IPS DF 4.7 (cell line): Measurements from ENCODE around the gene PROM1.

Source experiments
- DNase-seq: peaks from one replicate; pipeline ENCODE4 v3.0.0-alpha.2; 2013; ENCODE audit warnings: low spot score; ENCODE audit errors: extremely low read depth

The PROM1 gene, protein sequence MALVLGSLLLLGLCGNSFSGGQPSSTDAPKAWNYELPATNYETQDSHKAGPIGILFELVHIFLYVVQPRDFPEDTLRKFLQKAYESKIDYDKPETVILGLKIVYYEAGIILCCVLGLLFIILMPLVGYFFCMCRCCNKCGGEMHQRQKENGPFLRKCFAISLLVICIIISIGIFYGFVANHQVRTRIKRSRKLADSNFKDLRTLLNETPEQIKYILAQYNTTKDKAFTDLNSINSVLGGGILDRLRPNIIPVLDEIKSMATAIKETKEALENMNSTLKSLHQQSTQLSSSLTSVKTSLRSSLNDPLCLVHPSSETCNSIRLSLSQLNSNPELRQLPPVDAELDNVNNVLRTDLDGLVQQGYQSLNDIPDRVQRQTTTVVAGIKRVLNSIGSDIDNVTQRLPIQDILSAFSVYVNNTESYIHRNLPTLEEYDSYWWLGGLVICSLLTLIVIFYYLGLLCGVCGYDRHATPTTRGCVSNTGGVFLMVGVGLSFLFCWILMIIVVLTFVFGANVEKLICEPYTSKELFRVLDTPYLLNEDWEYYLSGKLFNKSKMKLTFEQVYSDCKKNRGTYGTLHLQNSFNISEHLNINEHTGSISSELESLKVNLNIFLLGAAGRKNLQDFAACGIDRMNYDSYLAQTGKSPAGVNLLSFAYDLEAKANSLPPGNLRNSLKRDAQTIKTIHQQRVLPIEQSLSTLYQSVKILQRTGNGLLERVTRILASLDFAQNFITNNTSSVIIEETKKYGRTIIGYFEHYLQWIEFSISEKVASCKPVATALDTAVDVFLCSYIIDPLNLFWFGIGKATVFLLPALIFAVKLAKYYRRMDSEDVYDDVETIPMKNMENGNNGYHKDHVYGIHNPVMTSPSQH

DNA sequence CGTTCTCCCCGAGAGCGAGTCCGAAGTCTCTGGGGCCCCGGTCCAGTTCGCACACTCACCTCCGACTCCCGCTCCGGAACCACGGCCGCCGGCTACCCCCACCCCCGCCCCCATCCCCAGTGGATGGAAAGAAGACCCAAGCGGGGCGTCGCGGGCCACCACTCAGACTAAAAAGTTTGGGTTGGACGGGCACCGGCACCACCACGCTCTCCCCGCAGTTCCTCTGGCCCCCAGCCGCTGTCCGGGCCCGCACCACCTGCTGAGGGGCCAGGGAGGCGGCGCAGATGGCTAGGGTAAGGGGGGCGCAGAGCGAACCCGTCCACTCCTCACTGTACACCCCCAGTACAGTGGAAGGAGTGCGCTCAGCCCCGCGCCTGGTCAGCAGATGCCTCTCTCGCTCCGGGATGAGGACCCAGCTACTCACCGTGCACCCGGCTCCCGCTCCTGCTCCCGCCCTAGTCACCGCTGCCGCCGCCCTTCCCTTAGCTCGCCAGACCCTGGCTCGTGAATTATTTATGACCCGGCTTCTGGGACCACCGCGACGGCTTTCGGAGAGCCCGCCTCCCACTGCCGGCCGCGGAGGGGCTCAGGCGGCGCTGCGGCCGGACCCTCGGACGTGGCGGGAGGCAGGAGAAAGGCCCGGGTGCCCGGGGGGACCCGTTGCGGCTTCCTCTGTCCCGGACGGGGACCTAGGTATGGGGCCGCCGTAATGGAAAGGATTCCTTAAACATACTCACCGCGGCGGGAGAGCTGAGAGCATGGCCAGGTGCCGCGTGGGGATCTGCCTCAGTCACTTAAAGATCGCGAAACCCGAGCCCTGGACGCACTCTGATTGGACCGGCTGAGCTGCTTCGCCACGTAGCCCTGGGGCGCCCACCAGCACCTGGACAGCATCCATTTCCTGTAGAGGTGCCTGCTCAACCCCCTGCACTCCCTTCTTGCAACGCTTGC is at the start of gene PROM1:
Gene PROM1 (minus strand): TSS at position 783 of the 951 bp plus-strand sequence. CDS start 8,117 bp downstream, outside the sequence.
- no peak for DNase-seq

- no peak for DNase-seq
Measured at GRCh38 chr4:16133406-16133805, 49.6 kb upstream of the PROM1 start.

DNA sequence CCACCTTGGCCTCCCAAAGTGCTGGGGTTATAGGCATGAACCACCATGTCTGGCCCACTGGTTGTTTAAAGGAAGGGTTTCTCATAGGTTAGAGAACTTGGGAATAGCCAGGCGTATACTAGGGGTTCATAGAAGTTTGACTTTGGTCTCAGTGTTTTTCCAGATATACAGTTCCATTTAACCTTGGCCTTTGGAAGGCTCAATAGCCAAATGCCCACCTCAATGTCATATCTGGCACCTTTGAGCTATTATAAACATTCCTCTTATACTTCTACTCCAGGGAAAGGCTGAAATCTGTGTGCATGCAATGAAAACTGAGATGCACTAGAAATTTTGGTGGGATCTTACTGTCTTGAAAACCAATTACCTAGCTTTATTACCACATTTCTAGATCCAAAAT is 47.5 kb upstream of the PROM1 start:
- DNase-seq, result no peak

GRCh38 chr4:16129336-16129735 is 45.5 kb upstream of the PROM1 start:
- DNase-seq, result no peak

DNA sequence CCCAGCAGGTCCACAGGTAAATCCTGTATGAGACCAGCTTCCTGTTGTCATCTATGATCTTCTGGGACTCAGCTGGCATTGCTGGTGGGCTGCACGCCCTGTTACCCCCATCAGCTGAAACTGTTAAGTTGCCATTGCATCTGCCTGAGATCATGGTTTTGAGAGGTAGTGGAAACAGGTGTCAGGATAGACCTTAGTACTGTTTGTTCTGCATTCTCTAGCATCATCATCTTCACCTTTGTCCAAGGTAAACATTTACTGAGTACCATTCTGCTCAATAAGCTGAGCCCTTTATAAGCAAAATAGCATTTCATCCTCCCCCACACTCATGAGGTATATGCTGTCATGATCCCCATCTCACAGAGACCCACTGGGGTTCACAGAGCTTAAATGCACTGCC is 42.9 kb upstream of the PROM1 start:
- no peak for DNase-seq

DNA sequence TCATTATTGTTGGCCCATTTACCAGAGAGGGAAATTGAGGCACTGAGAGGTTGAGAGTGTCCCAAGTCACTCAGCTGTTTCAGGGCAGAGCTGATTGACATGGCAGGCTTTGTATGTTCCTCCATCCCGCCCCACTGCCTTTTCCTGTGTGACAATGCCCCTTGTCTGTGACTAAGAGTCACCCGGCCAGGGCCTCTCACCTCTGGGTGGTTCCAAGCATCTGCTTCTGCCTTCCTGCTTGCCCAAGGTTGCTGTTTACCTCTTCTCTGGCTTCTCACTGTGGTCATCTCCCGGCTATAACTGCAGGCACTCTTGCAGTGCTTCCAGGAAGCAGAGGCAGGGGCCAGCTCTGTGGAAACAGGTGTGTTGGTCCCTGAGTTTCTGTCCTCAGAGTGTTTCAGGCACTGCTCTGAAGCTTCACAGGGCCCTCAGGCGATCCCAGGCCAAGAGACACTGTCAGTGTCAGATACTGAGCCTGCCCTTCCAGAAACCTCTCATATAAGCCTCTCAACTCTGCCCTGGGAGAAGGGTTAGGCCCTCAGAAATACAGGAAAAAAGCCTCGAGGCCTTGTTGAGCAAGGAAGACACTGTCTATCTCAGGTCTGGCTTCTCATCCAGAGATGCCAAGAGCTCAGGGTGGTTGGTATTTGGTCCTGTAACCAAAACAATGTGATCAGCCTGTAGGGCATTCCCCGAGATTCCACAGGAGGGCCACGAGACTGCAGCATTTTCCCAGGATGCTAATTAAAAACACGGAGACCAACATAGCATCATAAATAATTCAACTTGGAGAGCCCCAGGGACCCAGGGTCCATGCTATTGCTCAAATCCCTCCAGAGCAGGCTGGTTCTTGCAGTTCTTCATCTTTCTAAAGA is 42.0 kb upstream of the PROM1 start:
- DNase-seq, result no peak

- DNase-seq, result no peak
Measured at GRCh38 chr4:16124232-16124631, 40.4 kb upstream of the PROM1 start.

- DNase-seq, result no peak
Measured at GRCh38 chr4:16123356-16124084, 39.7 kb upstream of the PROM1 start.

DNA sequence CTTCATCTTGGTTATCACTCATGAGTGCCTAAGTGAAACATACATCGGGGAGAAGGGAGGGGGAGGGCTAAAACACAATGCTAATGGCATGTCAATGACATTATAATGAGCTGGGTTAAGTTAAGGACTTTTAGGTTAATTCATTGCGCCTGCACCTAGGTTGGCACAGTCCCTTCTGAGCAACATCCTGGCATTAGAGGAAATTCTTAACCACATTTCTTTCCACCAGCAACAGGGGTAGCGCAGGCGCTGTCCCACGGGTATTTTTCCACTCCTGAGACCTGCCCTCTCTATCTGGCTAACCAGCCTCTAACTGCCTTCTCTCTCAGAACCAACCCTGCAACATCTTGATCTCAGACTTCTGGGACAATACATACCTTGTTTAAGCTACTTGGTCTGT is 39.0 kb upstream of the PROM1 start:
- no peak for DNase-seq

DNA sequence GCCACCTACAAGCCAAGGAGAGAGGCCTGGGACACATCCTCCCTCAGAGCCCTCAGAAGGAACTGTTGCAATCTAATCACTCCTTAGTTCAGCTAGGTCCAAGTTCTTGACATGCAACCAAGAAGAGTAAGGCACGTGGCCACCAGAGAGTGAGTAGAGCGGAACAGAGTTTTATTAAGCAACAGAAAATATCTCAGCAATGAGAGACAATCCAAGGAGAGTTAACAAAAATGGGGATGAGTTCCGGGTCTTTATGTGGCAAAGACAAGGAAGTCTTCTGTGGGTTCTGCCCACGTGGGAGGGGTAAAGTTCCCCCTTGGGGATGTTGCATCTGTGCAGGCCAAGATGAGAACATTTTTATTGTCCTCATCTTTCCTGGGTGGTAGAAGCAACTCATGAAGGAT is 38.5 kb upstream of the PROM1 start:
- DNase-seq, result no peak

DNA sequence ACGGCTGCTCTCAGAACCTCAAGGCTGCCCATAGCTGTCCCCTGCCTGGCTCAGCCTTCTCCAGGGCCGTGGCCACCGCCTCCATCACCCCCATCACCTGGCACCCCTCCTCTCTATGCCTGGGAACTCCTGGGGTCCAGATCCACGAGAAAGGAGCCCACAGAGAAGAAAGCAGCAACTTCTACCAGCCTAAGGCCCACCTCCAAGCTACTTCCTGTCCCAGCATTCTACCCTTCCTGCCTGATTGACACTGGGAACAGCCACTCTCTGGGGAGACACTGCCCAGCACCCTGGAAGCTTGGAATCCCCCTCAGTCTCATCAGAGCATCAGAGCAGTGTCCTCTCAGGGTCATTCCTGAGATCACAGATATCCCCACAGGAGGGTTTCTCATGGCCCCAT is 36.9 kb upstream of the PROM1 start:
- no peak for DNase-seq

GRCh38 chr4:16119981-16120380 is 36.2 kb upstream of the PROM1 start:
- no peak for DNase-seq

GRCh38 chr4:16118090-16118489 is 34.3 kb upstream of the PROM1 start:
- DNase-seq, result no peak

GRCh38 chr4:16117164-16117563 is 33.3 kb upstream of the PROM1 start:
- DNase-seq, result no peak

DNA sequence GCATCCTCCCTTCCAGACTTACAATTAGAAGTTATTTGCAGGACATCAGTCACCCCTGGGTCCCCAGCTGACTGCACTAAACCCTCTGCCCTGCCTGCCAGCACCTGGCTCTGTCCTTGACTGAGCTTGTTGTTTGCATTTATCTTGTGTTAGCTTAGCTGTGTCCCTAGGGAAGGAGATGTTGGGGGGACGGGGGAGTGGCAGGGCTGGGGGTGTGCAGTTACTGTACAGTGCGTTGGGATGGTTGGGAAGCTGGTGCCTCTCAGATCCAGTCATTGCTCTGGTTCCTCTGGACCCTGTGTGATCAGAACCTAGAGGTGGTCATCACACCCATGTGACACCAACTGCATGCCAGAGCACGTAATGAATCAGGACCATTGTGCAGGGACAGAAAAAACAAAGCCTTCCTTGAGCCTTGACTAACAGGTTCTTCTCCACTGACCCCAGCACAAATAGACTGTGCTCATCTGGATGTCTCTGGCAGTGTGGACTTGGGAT is 32.7 kb upstream of the PROM1 start:
- DNase-seq, result no peak

DNA sequence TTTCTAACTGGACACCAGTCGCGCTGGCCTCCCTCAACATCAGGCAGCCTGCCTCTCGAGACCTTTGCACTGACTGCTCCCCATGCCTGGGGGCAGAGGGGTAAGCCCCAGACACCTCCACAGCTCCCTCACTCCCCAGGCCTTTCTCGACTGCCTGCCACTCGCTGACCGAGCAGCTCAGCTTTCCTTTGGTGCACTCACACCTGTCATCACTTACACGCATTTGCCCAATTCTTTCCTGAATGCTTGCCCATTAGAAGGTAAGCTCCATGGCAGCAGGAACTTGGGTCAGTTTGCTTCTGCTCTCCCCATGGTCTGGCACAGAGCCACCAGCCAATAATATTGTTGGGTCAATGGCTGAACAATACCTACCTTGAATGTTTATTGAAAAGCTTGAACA is 32.2 kb upstream of the PROM1 start:
- no peak for DNase-seq

DNA sequence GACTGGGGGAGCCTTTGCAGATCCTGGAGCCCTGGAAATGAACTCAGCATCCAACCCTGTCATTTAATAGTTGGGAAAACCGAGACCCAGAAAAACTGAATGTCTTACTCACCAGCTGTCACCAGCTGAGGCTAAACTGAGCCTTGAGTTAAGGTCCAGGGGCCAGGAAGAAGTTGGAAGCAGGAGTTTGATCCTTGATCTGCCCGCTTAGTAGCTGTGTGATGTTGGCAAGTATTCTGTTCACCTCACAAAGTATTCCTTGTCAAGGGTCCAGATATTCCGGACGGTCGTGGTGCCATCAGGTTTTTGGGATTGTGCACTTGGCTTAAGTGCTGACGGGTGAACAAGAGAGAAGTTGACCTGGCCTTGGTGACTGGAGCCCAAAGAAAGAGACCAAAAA is 30.7 kb upstream of the PROM1 start:
- DNase-seq, result no peak

- no peak for DNase-seq
Measured at GRCh38 chr4:16113741-16114140, 29.9 kb upstream of the PROM1 start.

GRCh38 chr4:16111533-16111932 is 27.7 kb upstream of the PROM1 start:
- DNase-seq, result no peak
